NCI-H2029 (cell line): ENCODE data around the gene FOXA3.

ENCODE experiments used
- DNase-seq: peaks from one replicate; lab custom pipeline; 2025; lab: John Stamatoyannopoulos, UW

The FOXA3 gene

DNA sequence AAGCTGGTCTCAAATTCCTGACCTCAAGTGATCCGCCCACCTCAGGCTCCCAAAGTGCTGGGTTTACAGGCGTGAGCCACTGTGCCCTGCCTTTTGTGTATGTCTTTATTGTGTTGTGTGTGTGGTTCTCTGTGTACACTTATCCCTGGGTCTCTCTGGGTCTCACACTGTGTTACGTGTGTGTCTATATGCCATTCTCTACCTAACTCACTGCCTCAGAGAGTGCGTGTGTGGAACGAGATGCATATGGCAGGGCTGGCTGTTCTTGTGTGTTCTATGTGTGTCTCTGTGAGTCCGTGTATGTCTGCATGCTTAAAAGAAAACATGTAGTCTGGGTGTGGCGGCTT, 10.5 kb downstream of the FOXA3 start:
- no peak for DNase-seq

- no peak for DNase-seq
These were observed 12.0 kb downstream of the FOXA3 start for GRCh38 chr19:45876161-45876410.

GRCh38 chr19:45876411-45877197, 12.5 kb downstream of the FOXA3 start:
- no peak for DNase-seq

DNA sequence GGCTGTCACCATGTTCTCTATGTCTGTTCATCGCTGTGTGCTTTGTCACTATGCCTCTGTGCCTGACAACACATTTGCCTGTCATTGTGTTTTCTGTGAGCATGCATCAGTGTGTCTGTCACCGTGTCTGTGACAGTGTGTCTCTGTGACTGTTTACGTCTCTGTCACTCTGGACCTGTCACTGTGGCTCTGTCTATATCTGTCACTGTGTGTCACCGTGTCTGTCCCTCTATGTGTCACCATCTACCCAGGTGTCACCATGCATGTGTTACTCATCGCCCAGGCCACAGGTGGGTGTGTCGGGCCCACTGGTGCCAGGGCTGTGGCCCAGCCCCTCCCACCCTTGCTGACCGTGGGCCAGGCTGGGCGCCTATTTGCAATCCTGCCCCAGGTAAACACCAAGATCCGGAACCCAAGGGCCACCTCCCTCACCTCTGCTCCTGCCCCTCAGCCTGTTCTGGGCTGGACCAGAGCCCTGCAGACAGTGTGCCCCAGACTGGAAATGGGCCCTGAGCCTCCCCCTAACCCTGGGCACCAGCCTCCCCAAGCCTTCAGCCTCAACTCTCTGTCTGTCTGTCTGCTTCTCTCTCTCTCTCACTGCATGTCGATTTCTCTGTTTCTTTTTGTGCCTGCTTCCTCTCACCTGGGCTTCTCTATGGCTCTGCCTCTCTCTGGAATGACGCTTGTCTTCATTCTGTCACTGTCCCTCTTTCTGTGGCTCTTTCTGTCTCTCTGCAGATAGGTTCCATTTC, 14.1 kb downstream of the FOXA3 start:
- no peak for DNase-seq

DNA sequence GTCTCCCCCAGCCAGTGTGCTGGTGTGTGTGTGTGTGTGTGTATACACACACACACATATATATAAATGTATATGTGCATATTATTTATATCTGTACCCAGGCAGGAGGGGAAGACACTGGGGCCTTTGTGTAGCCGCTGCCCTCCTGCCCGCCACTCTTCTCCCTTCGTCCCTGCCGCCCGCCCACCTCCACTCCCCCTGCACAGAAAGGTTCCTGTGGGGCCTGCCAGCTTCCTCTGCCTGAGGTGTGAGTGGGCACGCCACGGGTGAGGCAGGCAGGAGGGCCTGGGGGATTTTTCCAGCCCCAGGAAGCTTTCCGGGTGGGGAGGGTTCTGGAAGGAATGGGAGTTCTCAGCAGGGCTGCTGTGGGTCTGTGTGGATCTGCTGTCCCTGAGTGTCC, 14.9 kb downstream of the FOXA3 start:
- no peak for DNase-seq

- DNase-seq, result no peak
These were observed 15.8 kb downstream of the FOXA3 start for GRCh38 chr19:45879971-45880370.

DNA sequence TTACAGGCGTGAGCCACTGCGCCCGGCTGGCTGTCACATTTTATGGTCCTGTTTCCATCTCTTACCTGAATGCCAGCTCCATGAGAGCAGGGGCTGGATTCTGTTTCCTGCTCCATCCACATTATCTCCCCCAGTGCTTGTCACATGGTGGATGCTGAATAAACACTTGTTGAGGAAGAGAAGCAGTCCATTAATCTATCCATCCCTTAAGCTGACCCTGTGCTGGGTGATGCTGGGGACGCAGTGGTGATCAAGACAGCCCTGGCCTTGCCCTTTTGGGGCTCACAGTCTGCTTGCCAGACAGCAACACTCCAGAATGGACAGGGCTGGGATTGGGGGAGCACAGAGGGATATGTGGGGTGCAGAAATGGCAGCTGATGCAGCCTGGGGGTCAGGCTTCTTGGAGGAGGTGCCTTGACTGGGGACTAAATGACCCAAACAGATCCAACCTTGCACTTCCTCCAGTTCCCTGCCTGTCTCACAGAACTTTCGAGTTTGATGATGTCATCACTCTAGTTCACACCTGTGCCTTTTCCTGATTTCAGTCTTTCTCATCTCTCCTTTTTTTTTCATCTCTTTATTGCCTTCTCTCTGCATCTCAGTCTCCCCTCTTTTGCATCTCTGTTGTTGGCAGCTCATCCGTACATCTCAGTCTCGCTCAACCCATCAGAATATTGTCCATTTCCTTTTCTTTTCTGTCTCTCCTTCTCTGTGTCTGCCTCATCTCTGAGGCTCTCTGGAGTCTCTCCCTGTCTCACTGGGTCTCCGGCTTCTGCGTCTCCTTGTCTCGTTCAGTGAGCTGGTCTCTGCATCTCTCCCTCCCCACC, 17.2 kb downstream of the FOXA3 start:
- DNase-seq, result no peak

GRCh38 chr19:45881909-45882528, 17.9 kb downstream of the FOXA3 start:
- DNase-seq, result no peak

DNA sequence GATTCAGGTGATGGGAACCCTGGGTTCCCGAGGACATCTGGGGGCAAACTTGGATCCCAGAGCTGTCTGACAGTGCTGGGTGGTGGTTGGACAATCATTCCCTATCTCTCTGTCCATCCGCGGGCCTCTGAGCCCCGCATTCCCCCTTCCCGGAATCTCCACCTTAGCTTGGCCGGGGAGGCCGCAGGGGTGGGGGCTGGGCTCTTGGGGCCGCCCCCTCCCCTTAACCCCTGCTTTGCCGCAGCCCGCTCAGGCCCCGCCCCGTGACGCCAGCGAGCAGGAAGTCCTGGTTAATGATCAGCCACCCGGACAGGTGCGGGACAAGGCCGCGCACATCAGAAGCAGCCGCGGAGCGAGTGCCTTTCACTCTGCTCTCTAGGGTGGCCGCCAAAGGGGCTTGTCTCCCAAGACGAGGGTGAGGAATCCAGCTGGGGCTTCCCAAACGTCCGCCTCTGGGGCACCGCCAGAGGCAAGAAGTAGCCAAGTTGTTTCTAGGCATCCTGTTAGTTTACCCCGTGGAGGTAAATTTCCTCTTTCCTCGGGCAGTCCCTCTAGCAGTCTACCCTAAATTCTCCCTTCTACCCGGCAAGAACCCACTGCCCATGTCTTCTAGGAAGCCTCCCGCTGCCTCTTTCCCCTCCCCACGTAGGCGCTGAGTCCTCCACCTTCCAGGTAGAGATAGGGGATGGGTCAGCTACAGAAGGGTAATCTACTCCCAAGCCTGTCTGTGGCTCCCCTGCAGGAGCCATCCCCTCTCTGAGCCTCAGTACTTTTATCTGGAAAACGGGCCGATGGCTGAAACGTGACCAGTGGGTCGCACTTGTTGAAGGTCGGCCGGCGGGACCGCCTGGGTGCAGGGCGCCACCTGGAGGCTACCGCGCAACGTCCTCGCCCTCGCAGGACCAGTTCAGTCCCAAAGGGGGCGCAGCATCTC, 18.8 kb downstream of the FOXA3 start:
- peak; percentile 82 for DNase-seq

GRCh38 chr19:45883586-45883880, 19.4 kb downstream of the FOXA3 start:
- DNase-seq, result no peak

- DNase-seq, result no peak
These were observed 20.0 kb downstream of the FOXA3 start for GRCh38 chr19:45883881-45884681.

DNA sequence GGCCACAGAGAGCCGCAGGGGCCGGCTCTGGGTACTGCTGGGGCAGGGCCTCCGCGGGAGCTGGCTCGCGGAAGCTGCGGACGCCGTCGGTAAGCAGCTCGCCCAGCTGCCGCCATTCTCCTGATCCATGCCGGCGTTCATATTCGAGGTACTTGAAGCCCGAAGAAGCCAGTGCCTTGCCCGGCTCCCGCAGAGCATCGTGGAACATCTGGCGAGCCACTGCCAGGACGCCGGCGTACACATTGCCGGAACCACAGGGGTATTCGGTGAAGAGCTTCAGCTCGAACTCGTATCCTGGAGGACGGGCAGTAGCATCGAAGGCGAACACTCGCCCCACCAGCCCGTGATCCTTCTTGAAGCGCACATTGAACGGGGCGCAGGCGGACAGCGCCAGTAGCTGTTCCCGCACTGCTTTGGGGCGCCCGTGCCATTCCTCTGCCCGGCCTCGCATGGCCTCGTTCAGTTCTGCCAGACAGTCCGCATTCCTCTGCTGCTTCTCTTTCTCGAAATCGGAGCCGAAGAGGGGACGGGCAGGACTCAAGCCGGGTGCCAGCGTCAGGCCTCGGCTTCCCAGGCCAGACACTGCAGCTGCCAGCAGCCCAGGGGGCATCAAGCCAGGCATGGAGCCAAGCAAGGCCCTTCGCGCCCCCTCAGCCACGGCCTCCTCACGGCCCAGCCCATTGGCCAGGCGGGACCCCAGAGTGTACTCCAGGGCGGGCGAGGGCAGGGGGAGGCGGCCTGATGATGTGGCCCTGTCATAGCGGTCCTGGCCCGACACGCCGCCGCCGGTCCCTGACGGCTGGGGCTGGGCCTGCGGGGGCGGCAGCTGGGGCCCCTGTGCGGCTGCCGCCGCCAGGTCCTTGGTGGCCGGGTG, 20.8 kb downstream of the FOXA3 start:
- DNase-seq, result no peak

DNA sequence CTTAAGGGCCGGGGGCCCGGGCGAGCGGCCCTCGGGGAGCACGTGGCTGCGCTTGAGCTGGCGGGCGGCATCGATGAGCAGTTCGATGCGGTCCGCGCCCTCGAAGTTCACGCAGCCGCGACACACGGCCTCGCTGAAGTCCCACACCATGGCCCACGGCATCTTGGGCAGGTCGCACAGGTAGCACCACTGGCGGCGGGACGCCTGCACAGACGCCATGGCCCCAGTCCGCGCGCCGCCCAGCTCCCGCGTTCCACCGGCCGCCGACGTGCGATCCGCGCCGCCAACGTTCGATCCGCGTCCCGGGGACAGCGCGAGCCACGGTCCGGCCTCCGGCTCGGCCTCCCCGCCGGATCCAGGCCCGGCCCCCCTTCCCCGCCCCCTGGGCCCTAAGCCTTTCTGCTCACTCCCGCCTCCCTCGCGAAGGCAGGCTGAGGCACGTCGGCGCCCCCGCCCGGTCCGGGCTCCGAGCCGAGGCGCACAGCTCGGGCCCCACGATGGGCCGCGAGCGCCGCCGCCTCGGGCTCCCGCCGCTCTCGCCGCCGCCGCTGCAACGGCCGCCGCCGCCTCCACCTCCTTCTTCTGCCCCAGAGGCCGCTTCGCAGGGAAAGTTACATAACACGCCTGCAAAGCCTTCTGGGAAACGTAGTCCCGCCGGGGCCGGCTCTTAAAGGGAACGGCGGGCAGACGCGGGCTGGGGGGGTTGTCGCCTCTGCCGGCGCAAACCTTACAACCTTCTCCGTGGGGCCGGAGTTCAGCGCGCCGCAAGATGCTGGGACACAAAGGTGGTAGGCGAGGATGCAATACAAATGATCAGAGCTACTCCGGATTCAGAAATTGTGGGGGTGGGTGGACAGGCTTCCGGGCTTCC, 21.7 kb downstream of the FOXA3 start, which contains the start of gene IRF2BP1:
TSS of gene IRF2BP1 (minus strand) at position 586 of the 871 bp plus-strand sequence. CDS start at position 219, 367 bp downstream.
- peak; percentile 92 for DNase-seq

DNA sequence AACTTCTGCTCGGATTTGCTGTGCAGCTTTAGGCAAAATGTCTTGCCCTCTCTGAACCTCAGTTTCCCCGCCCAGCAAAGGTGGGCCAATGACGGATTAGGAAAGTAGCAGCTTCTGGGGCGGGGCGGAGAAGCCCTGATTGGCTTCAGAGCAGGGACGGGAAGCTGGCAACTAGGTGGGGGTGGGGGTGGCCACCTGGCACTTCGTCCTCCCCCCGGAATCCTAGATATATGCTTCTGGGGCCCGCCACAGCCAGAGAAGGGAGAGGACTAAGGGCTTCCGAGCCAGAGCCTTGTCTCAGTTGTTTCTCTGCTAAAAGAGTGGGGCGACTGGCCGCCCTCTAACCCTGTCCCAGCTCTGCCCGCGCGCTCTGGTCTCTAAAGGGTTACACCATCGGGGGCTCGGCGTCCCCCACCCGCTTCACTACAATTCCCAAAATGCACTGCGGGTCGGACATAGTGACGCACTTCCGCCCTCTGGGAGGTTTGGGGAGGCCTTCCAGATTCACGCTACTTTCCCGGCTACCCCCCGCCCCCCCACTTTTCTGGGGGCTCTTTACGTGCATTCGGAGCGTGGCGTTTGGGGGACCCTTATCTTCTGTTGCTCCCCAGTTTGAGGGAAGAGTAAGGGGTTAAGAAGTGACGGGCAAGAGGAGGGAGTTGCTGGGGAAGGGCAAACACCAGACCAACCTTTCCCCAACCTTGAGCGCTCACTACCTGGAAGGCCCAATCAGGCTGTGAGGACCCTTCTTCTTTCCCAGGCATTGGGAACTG, 22.5 kb downstream of the FOXA3 start:
- DNase-seq, result peak; percentile 87

DNA sequence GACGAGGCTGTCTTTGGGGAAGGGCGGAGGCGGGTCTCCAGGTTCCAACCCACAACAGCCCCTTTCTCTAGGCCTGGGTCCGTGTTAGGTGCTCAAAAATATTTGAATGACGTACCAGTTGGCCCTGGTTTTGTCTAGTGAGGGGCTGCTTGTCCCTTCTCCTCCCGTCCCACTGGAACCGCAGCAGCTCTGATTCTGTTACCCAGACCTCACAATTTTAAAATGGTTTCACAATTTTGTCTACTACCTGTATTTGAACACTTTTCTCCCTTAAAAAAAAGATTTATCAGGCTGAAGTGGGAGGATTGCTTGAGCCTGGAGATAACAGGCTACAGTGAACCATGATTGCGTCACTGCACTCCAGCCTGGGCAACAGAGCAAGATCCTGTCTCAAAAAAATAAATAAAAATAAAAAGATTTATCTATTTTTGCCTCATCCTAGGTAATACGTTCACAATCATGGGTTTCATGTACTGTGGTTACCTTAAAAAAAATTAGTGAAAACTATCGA, 23.1 kb downstream of the FOXA3 start:
- DNase-seq, result no peak

DNA sequence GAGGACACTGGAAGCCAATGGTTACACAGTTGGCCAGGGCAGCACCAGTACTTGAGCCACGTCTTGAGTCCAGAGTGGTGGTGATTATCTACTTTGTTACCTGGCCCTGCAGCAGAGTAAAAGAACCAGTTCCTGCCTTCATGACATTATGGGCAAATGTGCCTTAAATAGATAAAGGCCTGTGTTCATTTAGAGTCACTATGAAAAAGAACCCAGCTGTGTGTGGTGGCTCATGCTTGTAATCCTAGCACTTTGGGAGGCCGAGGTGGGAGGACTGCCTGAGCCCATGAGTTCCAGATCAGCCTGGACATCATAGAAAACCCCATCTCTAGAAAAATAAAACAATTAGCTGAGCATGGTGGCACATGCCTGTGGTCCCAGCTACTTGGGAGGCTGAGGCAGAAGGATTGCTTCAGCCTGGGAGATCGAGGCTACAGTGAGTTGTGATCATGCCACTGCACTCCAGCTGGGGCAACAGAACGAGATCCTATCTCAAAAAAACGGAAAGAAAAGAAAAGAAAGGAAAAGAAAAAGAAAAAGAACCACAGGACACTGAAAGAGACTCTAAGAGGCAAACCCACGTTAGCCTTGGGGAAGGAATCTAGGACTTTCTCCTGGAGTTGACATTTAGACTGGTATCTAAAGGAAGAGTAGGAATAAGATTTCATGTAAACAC, 25.2 kb downstream of the FOXA3 start:
- DNase-seq, result no peak

- DNase-seq, result no peak
These were observed 26.8 kb downstream of the FOXA3 start for GRCh38 chr19:45890877-45891276.
